ENCODE data around the gene NDUFA5.

DNA sequence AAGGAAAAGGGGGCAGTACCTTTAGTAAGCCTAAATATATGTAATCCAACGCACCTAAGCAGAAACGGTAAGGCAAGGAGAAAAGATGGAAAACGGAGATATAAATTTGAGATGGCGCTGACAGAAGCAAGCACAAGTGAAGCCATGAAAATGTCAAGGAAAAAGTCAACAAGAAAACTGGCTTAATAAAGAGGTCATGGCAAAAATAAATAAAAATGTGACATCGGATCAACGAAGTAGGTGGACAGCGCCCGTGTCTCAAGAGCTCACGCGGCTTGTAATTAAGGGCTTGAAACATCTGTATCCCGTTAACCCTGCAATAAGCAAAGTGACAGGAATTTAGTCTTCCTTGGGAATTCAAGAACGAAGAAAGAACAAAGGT lies 611 bp downstream of the NDUFA5 start:
- TF ChIP-seq, protein P1, sequence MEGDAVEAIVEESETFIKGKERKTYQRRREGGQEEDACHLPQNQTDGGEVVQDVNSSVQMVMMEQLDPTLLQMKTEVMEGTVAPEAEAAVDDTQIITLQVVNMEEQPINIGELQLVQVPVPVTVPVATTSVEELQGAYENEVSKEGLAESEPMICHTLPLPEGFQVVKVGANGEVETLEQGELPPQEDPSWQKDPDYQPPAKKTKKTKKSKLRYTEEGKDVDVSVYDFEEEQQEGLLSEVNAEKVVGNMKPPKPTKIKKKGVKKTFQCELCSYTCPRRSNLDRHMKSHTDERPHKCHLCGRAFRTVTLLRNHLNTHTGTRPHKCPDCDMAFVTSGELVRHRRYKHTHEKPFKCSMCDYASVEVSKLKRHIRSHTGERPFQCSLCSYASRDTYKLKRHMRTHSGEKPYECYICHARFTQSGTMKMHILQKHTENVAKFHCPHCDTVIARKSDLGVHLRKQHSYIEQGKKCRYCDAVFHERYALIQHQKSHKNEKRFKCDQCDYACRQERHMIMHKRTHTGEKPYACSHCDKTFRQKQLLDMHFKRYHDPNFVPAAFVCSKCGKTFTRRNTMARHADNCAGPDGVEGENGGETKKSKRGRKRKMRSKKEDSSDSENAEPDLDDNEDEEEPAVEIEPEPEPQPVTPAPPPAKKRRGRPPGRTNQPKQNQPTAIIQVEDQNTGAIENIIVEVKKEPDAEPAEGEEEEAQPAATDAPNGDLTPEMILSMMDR (IDR thresholded peaks at IDR 0.05), result no peak
- TF ChIP-seq POLR2A (IDR thresholded peaks at IDR 0.05), result no peak

Data from ovary (tissue), 3 donors.